Caco-2 (cell line): ENCODE measurements around the gene CACNA2D1. TPM values are rescaled to one million over a fixed set of nuclear protein-coding genes. Genes with fewer than 3 reads are reported as not detected.
A peak's percentile ranks its signal among the peaks of the same experiment; 100 is the strongest.

Experiments
- BruUV-seq: library from RNA; stranded (reverse); fragments of 400-500 nt; replicated peaks from 2 replicates; lab custom pipeline; 2021; lab: Mats Ljungman, UMichigan
- CTCF ChIA-PET: fragments of 300-600 bp; sonication (Branson Sonifier 250); formaldehyde crosslinking; loops from one replicate; lab custom pipeline; 2022; ENCODE audit warnings: antibody characterized with exemption; lab: Charles Lee
- POLR2A ChIA-PET: fragments of 300-600 bp; sonication (Branson Sonifier 250); formaldehyde crosslinking; loops from one replicate; lab custom pipeline; 2022; ENCODE audit warnings: antibody characterized with exemption; lab: Charles Lee
- DNase-seq, 2 experiments: peaks; one replicate each; pipeline versions ENCODE4 v3.0.0 to v3.0.0-alpha.2; 2020 to 2022
- H3K27me3 ChIP-seq: replicated peaks from 2 replicates; pipeline ENCODE4 v1.6.0; 2011; ENCODE audit warnings: low read length; ENCODE audit not compliant: control insufficient read depth, insufficient read depth
- H3K36me3 ChIP-seq: 2 replicates; pipeline ENCODE4 v1.5.1; 2011; ENCODE audit warnings: low read length; ENCODE audit not compliant: control insufficient read depth, insufficient read depth
- H3K4me1 ChIP-seq: fragments of 250-450 bp; sonication (Bioruptor Pico); 2 replicates; pipeline ENCODE4 v1.5.1; 2020; ENCODE audit warnings: mild to moderate bottlenecking
- H3K4me3 ChIP-seq: 2 replicates; pipeline ENCODE4 v1.5.1; 2011; ENCODE audit warnings: low read depth, mild to moderate bottlenecking, control low read depth, low read length
- H3K9me3 ChIP-seq: fragments of 250-450 bp; sonication (Bioruptor Pico); 2 replicates; pipeline ENCODE4 v1.5.1; 2020; ENCODE audit warnings: mild to moderate bottlenecking, moderate library complexity
- H3K27ac Mint-ChIP-seq: one replicate; pipeline ENCODE4 v1.8.0; 2022; ENCODE audit warnings: mixed read lengths; ENCODE audit not compliant: unreplicated experiment
- H3K27me3 Mint-ChIP-seq: one replicate; pipeline ENCODE4 v1.8.0; 2022; ENCODE audit warnings: mixed read lengths; ENCODE audit not compliant: insufficient read depth, unreplicated experiment
- H3K36me3 Mint-ChIP-seq: one replicate; pipeline ENCODE4 v1.8.0; 2022; ENCODE audit warnings: mild to moderate bottlenecking, mixed read lengths; ENCODE audit not compliant: insufficient read depth, unreplicated experiment
- H3K4me1 Mint-ChIP-seq: one replicate; pipeline ENCODE4 v1.8.0; 2022; ENCODE audit warnings: low read depth, mixed read lengths; ENCODE audit not compliant: unreplicated experiment
- H3K4me3 Mint-ChIP-seq: one replicate; pipeline ENCODE4 v1.8.0; 2022; ENCODE audit warnings: mild to moderate bottlenecking, moderate library complexity, mixed read lengths; ENCODE audit not compliant: unreplicated experiment
- H3K9me3 Mint-ChIP-seq: one replicate; pipeline ENCODE4 v1.8.0; 2022; ENCODE audit warnings: mixed read lengths; ENCODE audit not compliant: unreplicated experiment
- intact Hi-C: fragments of 100-400 bp; cut with micrococcal nuclease; formaldehyde crosslinking; loops from one replicate; pipeline ENCODE4 v1.10.0; 2022; ENCODE audit not compliant: unreplicated experiment
- total RNA-seq: library from RNA; stranded (reverse); gene quantifications from 2 replicates; pipeline ENCODE4 v1.2.3, GENCODE V29; 2022
- TF ChIP-seq, protein P1 (sequence below), 2 experiments: fragments of 200-600 bp in 1 of 2; IDR thresholded peaks; 1 replicate in 1 of 2; 2 replicates in 1 of 2; pipeline versions ENCODE4 v1.5.1 to v1.8.0; 2011 to 2022; ENCODE audit warnings: antibody characterized with exemption in 1 of 2, control low read depth in 1 of 2, inconsistent platforms in 1 of 2, low read depth in 1 of 2, low read length in 1 of 2, mild to moderate bottlenecking in 1 of 2, moderate library complexity in 1 of 2; ENCODE audit not compliant: insufficient read depth in 1 of 2, severe bottlenecking in 1 of 2, unreplicated experiment in 1 of 2

CACNA2D1 gene
- total RNA-seq, 1 experiment from 2014 or later, result not detected

DNA sequence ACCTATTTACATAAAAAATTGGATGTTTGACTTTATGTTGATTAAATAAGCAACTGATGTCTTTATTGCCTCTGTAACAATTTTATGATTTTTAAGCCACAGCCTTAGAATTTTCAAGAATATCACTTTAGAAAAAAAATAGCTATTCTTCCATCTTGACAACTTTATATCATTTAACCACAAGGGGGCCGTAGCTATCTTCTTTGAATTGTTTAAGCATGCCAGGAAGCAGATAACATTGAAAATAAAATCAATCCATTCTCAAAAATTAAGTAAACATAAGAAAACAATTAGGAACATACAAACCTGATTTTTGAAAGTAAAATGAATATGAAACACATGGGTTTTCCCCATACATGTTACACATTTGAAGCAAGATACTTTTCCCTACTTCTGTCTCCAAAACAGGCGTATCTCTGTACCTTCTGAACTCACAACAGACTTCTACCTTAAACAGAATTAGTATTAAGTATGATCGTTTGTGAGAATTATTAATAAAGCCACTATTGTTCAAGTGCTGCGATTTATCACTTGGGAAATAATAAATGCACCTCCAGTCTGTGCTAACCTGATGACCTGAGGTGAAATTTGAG is 209.0 kb downstream of the CACNA2D1 start:
- ChIA-PET CTCF (interaction anchor here (0.9 to 1.0 kb wide), 3 partner anchors 16 to 371 kb away, joined by 3 to 6 read pairs (median 3); no protein-coding TSS in a partner anchor), POLR2A (no interaction called here)
- Histone ChIP-seq H3K27me3 (no peaks in the 10 kb centered on the region), H3K4me3 (no peak overlapping the region), H3K9me3 (no peaks in the 10 kb centered on the region), H3K4me1 (no peaks in the 10 kb centered on the region), H3K36me3 (no peaks in the 10 kb centered on the region)
- BruUV-seq, result no TSS peak
- Mint-ChIP-seq H3K36me3 (no peaks in the 10 kb centered on the region), H3K4me1 (no peaks in the 10 kb centered on the region), H3K9me3 (no peaks in the 10 kb centered on the region), H3K27ac (no peak overlapping the region), H3K27me3 (peaks cover 11% of the 10 kb centered on the region), H3K4me3 (no peak overlapping the region)
- TF ChIP-seq, protein P1, sequence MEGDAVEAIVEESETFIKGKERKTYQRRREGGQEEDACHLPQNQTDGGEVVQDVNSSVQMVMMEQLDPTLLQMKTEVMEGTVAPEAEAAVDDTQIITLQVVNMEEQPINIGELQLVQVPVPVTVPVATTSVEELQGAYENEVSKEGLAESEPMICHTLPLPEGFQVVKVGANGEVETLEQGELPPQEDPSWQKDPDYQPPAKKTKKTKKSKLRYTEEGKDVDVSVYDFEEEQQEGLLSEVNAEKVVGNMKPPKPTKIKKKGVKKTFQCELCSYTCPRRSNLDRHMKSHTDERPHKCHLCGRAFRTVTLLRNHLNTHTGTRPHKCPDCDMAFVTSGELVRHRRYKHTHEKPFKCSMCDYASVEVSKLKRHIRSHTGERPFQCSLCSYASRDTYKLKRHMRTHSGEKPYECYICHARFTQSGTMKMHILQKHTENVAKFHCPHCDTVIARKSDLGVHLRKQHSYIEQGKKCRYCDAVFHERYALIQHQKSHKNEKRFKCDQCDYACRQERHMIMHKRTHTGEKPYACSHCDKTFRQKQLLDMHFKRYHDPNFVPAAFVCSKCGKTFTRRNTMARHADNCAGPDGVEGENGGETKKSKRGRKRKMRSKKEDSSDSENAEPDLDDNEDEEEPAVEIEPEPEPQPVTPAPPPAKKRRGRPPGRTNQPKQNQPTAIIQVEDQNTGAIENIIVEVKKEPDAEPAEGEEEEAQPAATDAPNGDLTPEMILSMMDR (IDR thresholded peaks at IDR 0.05; ENCODE audit: insufficient read depth in 1 of 2, low read depth in 1 of 2, low read length in 1 of 2, severe bottlenecking in 1 of 2, unreplicated experiment in 1 of 2), result peak; percentile 60 to 61
- intact Hi-C loops, result loop anchor here (1.0 to 10.0 kb wide), 6 partner anchors 120 to 495 kb away; no protein-coding TSS in a partner anchor
- peak in 1 of 2 experiments; percentile 32 for DNase-seq

DNA sequence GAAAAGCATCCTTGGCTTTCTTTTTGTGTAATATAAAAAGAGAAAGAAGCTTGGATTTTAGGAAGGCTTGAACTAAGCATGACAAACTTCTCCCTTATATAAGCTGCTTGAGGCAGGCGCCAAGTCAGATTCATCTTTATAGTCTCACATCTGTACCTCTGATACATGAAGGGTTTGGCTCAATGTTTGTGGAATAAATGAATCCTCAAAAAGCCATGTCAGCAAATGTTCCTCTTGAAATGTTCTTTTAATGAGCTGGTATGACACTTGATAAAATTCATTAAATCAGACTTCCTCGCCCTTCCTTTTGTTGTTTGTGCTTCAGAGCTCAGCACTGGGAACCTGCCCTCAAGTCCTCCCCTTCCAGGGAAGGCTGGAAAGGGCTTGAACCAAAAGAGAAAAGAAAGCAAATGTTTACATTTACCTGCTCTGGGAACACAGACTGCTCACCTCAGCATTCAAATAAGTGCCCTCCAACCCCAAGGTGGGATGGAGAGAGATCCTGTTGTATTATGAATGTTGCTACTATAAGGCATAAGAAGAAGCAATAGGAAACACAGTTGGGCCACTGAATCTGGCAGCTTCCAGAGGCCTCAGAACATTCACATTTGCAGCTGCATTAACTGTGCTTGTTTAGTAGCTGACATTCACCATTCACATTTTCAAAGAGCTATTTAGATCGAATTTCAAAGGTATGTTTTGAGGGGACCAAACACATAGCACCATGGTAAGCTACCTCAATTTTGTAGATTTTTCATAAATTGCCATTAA is 212.6 kb downstream of the CACNA2D1 start:
- POLR2A ChIA-PET, result no interaction called here
- H3K27ac Mint-ChIP-seq, result no peak overlapping the region
- no peak overlapping the region for H3K4me3 ChIP-seq
- peaks cover 4% of the 10 kb centered on the region for H3K27me3 Mint-ChIP-seq
- no TSS peak for BruUV-seq
- H3K9me3 Mint-ChIP-seq, result no peaks in the 10 kb centered on the region
- no peaks in the 10 kb centered on the region for H3K4me1 ChIP-seq
- H3K4me1 Mint-ChIP-seq, result no peaks in the 10 kb centered on the region
- CTCF ChIA-PET, result no interaction called here
- no peaks in the 10 kb centered on the region for H3K9me3 ChIP-seq
- intact Hi-C loops, result loop anchor here (5.0 to 10.0 kb wide), 2 partner anchors 124 to 184 kb away; no protein-coding TSS in a partner anchor
- no peaks in the 10 kb centered on the region for H3K27me3 ChIP-seq
- H3K4me3 Mint-ChIP-seq, result no peak overlapping the region
- TF ChIP-seq, protein P1 (IDR thresholded peaks at IDR 0.05; ENCODE audit: insufficient read depth in 1 of 2, low read depth in 1 of 2, low read length in 1 of 2, severe bottlenecking in 1 of 2, unreplicated experiment in 1 of 2), result no peak
- no peak for DNase-seq
- no peaks in the 10 kb centered on the region for H3K36me3 ChIP-seq
- H3K36me3 Mint-ChIP-seq, result no peaks in the 10 kb centered on the region

DNA sequence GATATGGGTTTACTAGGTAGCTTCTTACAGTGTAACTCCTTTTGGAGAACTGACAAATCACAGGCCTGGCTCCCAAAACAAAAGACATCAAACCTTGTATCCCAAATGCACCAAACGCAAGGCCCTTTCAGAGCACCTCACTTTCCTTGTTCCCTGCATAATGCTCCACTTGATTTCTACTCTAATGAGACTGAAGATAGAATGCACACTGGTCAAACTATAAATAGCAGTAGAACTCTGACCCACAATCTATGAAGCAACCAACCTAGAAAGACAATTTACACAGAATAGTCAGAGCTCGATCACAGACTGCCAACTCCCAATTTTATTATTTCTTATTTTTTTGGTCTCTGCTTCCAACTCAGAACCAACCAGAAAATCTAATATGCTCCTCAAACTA is 214.4 kb downstream of the CACNA2D1 start:
- DNase-seq, result no peak
- Histone ChIP-seq H3K27me3 (no peaks in the 10 kb centered on the region), H3K4me3 (no peak overlapping the region), H3K9me3 (no peaks in the 10 kb centered on the region), H3K4me1 (no peaks in the 10 kb centered on the region), H3K36me3 (no peaks in the 10 kb centered on the region)
- no TSS peak for BruUV-seq
- ChIA-PET CTCF (no interaction called here), POLR2A (no interaction called here)
- TF ChIP-seq, protein P1 (IDR thresholded peaks at IDR 0.05; ENCODE audit: insufficient read depth in 1 of 2, low read depth in 1 of 2, low read length in 1 of 2, severe bottlenecking in 1 of 2, unreplicated experiment in 1 of 2), result no peak
- Mint-ChIP-seq H3K27me3 (no peaks in the 10 kb centered on the region), H3K4me3 (no peak overlapping the region), H3K27ac (no peak overlapping the region), H3K36me3 (no peaks in the 10 kb centered on the region), H3K4me1 (no peaks in the 10 kb centered on the region), H3K9me3 (no peaks in the 10 kb centered on the region)
- intact Hi-C loops, result no loop called here
